ENCODE data around the gene USP6.
"Not testable (repeated sequence)": the region's sequence is repeated elsewhere in the genome, so short reads cannot be mapped to it uniquely, and the experiment has no call there.

The USP6 gene

GRCh38 chr17:5164436-5164835 is 48.6 kb downstream of the USP6 start:
- TF ChIP-seq CTCF (conservative IDR thresholded peaks at IDR 0.05), result no peak
- no peak overlapping the region for H3K27ac ChIP-seq

DNA sequence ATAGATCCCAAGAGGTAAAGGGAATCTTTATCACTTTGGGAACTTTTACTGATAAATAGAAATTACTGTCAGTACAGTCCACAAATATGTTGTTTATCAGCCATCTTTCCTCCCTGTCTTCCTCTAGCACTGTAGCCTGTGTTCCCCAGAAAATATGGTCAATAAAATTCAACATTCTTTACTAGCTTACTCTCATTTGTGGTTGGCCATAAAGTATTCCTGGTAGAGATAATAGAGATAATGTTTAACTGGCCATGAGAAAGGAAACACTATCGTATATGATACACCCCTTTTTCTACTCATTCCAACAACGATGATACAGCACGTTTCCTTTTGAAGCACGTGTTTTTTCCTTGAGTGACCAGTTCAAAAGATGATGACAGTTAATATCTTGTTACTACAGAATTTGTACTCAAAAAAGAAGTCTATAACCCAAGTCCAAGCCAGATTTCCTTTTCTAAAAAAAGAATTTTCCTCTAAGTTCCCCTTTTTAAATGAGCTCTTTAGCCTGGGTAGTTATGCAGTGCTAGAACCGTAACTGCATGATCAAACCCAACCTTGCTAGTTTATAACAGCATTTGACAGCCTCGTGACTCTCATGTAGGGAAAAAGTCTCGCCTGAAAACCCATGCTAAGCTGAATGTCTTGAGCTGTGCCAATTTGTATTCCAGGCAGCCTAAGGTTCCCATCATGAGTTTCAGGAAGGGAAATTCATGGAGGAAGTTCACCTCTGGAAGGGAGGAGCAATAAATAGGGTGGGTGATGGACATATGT is 50.1 kb downstream of the USP6 start:
- H3K27ac ChIP-seq, result not testable (repeated sequence)

DNA sequence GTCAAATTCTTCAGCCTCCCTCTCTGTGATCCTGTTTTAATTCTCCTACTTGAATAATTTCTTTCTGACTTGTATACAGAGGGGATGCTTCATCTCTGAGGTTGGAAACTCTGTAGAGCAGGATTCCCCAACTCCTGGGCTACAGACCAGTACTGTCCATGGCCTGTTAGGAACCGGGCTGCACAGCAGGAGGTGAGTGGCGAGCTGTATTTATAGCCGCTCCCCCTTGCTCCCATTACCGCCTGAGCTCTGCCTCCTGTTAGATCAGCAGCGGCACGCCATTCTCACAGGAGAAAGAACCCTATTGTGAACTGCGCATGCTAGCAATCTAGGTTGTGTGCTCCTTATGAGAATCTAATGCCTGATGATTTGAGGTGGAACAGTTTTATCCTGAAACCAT is 59.2 kb downstream of the USP6 start:
- not testable (repeated sequence) for H3K27ac ChIP-seq

- no peak overlapping the region for H3K27ac ChIP-seq
- no peak for TF ChIP-seq CTCF (conservative IDR thresholded peaks at IDR 0.05)
These were observed 63.2 kb downstream of the USP6 start for GRCh38 chr17:5179003-5179402.

GRCh38 chr17:5181509-5182305 is 65.9 kb downstream of the USP6 start:
- TF ChIP-seq CTCF (conservative IDR thresholded peaks at IDR 0.05), result no peak
- no peak overlapping the region for H3K27ac ChIP-seq

DNA sequence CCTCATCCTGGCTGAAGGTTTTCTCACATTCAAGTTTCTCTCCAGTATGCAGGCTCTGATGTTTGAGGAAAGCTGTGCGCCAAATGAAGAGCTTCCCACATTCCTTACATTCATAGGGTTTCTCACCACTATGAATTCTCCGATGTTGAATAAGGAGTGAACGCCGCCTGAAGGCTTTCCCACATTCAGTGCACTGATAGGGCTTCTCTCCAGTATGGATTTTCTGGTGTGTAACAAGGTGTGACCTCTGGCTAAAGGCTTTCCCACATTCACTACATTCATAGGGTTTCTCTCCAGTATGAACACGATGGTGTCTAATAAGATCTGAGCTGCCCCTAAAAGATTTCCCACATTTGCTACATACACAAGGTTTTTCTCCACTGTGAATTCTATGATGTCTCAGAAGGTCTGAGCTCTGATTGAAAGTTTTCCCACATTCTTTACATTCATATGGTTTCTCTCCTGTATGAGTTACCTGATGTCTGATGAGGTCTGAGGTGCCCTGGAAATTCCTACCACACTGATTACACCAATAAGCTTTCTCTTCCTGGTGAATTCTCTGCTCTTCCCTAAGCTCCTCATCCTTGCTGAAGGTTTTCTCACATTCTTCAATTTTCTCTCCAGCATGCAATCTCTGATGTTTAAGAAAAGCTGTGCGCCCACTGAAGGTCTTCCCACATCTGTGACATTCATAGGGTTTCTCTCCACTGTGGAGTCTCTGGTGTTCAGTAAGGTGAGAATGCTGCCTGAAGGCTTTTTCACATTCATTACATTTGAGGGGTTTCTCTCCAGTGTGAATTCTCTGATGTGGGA is 67.0 kb downstream of the USP6 start:
- no peak for TF ChIP-seq CTCF (conservative IDR thresholded peaks at IDR 0.05)

DNA sequence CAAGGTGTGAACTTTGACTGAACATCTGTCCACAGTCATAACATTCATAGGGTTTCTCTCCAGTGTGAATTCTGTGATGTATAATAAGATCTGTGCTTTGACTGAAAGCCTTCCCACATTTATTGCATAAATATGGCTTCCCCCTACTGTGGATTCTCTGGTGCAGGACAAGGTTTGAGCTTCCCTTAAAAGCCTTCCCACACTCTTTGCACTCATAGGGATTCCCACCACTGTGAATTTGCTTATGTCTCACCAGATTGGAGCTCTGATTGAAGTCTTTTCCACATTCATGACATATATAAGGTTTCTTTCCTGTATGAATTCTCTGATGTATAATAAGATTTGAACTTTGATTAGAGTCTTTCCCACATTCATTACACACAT is 67.6 kb downstream of the USP6 start:
- H3K27ac ChIP-seq, result no peak overlapping the region
- TF ChIP-seq CTCF (conservative IDR thresholded peaks at IDR 0.05), result no peak

More for the DNA sequence above, 67.0 kb downstream of the USP6 start:
- no peak overlapping the region for H3K27ac ChIP-seq

GRCh38 chr17:5184288-5184687 is 68.5 kb downstream of the USP6 start:
- H3K27ac ChIP-seq, result no peak overlapping the region
- TF ChIP-seq CTCF (conservative IDR thresholded peaks at IDR 0.05), result no peak
